Measurements from ENCODE around the gene FAM168B.
A peak's percentile ranks its signal among the peaks of the same experiment; 100 is the strongest.

The FAM168B gene

GRCh38 chr2:131009713-131010475, 83.4 kb downstream of the FAM168B start:
- Histone ChIP-seq H4K12ac (ENCODE audit: low read depth, low read length) (no peak overlapping the region), H3K9ac (ENCODE audit: low read length) (no peak overlapping the region), H3K4me2 (ENCODE audit: low read length) (no peak overlapping the region), H3K23ac (ENCODE audit: low read length) (no peak overlapping the region), H3K9me3 (ENCODE audit: insufficient read depth, low read depth, low read length) (no peaks in the 10 kb centered on the region), H3K14ac (ENCODE audit: low read length) (no peak overlapping the region), H3K36me3 (ENCODE audit: control insufficient read depth in 1 of 2, insufficient read depth in 2 of 2, low read length in 2 of 2) (no peaks in the 10 kb centered on the region), H3K18ac (ENCODE audit: low read length) (no peak overlapping the region), H3K27me3 (ENCODE audit: insufficient read depth, low read length) (no peaks in the 10 kb centered on the region), H3K27ac (ENCODE audit: low read depth, low read length) (no peak overlapping the region), H4K8ac (ENCODE audit: low read depth, low read length) (no peak overlapping the region), H3K4me3 (ENCODE audit: low read depth, low read length) (no peak overlapping the region), H2AFZ (ENCODE audit: insufficient read depth, low read length, poor library complexity) (no peak overlapping the region), H3K79me2 (ENCODE audit: control insufficient read depth, insufficient read depth, low read length, poor library complexity) (no peaks in the 10 kb centered on the region), H2BK12ac (ENCODE audit: low read length) (no peak overlapping the region), H2BK5ac (ENCODE audit: low read depth, low read length, poor library complexity) (no peak overlapping the region), H4K91ac (ENCODE audit: low read depth, low read length) (no peak overlapping the region), H2AK5ac (ENCODE audit: low read length) (no peak overlapping the region), H3K4me1 (ENCODE audit: control insufficient read depth in 1 of 2, insufficient read depth in 2 of 2, low read length in 2 of 2) (no peaks in the 10 kb centered on the region), H3K79me1 (ENCODE audit: low read length) (no peaks in the 10 kb centered on the region), H2BK120ac (ENCODE audit: insufficient read depth, low read length, poor library complexity) (no peak overlapping the region), H3K4ac (ENCODE audit: low read depth, low read length) (no peak overlapping the region)
- DNase-seq = no peak
- no CpG with 5 or more reads among the region's 6 CpGs for WGBS (ENCODE audit: extremely low coverage, insufficient coverage, insufficient read length)

- Histone ChIP-seq H3K4me2 (ENCODE audit: low read length) (no peak overlapping the region), H2AK5ac (ENCODE audit: low read length) (no peak overlapping the region), H3K79me1 (ENCODE audit: low read length) (no peaks in the 10 kb centered on the region), H2BK120ac (ENCODE audit: insufficient read depth, low read length, poor library complexity) (no peak overlapping the region), H4K12ac (ENCODE audit: low read depth, low read length) (no peak overlapping the region), H3K27me3 (ENCODE audit: insufficient read depth, low read length) (no peaks in the 10 kb centered on the region), H4K91ac (ENCODE audit: low read depth, low read length) (no peak overlapping the region), H3K23ac (ENCODE audit: low read length) (no peak overlapping the region), H3K27ac (ENCODE audit: low read depth, low read length) (no peak overlapping the region), H4K8ac (ENCODE audit: low read depth, low read length) (no peak overlapping the region), H2AFZ (ENCODE audit: insufficient read depth, low read length, poor library complexity) (no peak overlapping the region), H2BK12ac (ENCODE audit: low read length) (no peak overlapping the region), H3K14ac (ENCODE audit: low read length) (no peak overlapping the region), H3K9me3 (ENCODE audit: insufficient read depth, low read depth, low read length) (no peaks in the 10 kb centered on the region), H3K79me2 (ENCODE audit: control insufficient read depth, insufficient read depth, low read length, poor library complexity) (no peaks in the 10 kb centered on the region), H3K9ac (ENCODE audit: low read length) (no peak overlapping the region), H3K4me3 (ENCODE audit: low read depth, low read length) (no peak overlapping the region), H3K4me1 (ENCODE audit: control insufficient read depth in 1 of 2, insufficient read depth in 2 of 2, low read length in 2 of 2) (no peaks in the 10 kb centered on the region), H2BK5ac (ENCODE audit: low read depth, low read length, poor library complexity) (no peak overlapping the region), H3K4ac (ENCODE audit: low read depth, low read length) (no peak overlapping the region), H3K36me3 (ENCODE audit: control insufficient read depth in 1 of 2, insufficient read depth in 2 of 2, low read length in 2 of 2) (no peaks in the 10 kb centered on the region), H3K18ac (ENCODE audit: low read length) (no peak overlapping the region)
- WGBS (ENCODE audit: extremely low coverage, insufficient coverage, insufficient read length) = no CpG with 5 or more reads among the region's 1 CpG
- DNase-seq = peak in 1 of 2 donors; percentile 48
These were observed 84.3 kb downstream of the FAM168B start for GRCh38 chr2:131008967-131009366.

GRCh38 chr2:131006561-131006960, 86.7 kb downstream of the FAM168B start:
- Histone ChIP-seq H3K27me3 (ENCODE audit: insufficient read depth, low read length) (no peaks in the 10 kb centered on the region), H3K4ac (ENCODE audit: low read depth, low read length) (no peak overlapping the region), H3K27ac (ENCODE audit: low read depth, low read length) (no peak overlapping the region), H4K12ac (ENCODE audit: low read depth, low read length) (no peak overlapping the region), H2AFZ (ENCODE audit: insufficient read depth, low read length, poor library complexity) (no peak overlapping the region), H2AK5ac (ENCODE audit: low read length) (no peak overlapping the region), H3K18ac (ENCODE audit: low read length) (no peak overlapping the region), H3K9ac (ENCODE audit: low read length) (no peak overlapping the region), H3K4me2 (ENCODE audit: low read length) (no peak overlapping the region), H3K14ac (ENCODE audit: low read length) (no peak overlapping the region), H3K79me1 (ENCODE audit: low read length) (no peaks in the 10 kb centered on the region), H2BK12ac (ENCODE audit: low read length) (no peak overlapping the region), H3K23ac (ENCODE audit: low read length) (no peak overlapping the region), H3K4me3 (ENCODE audit: low read depth, low read length) (no peak overlapping the region), H4K8ac (ENCODE audit: low read depth, low read length) (no peak overlapping the region), H3K9me3 (ENCODE audit: insufficient read depth, low read depth, low read length) (no peaks in the 10 kb centered on the region), H2BK120ac (ENCODE audit: insufficient read depth, low read length, poor library complexity) (no peak overlapping the region), H3K4me1 (ENCODE audit: control insufficient read depth in 1 of 2, insufficient read depth in 2 of 2, low read length in 2 of 2) (no peaks in the 10 kb centered on the region), H4K91ac (ENCODE audit: low read depth, low read length) (no peak overlapping the region), H2BK5ac (ENCODE audit: low read depth, low read length, poor library complexity) (no peak overlapping the region), H3K36me3 (ENCODE audit: control insufficient read depth in 1 of 2, insufficient read depth in 2 of 2, low read length in 2 of 2) (no peaks in the 10 kb centered on the region), H3K79me2 (ENCODE audit: control insufficient read depth, insufficient read depth, low read length, poor library complexity) (no peaks in the 10 kb centered on the region)
- WGBS (ENCODE audit: extremely low coverage, insufficient coverage, insufficient read length) = no CpG with 5 or more reads among the region's 2 CpGs
- DNase-seq = no peak

- no peak overlapping the region for H2BK120ac ChIP-seq (ENCODE audit: insufficient read depth, low read length, poor library complexity)
- no peaks in the 10 kb centered on the region for H3K4me1 ChIP-seq (ENCODE audit: control insufficient read depth in 1 of 2, insufficient read depth in 2 of 2, low read length in 2 of 2)
- H3K18ac ChIP-seq (ENCODE audit: low read length) = no peak overlapping the region
- no peaks in the 10 kb centered on the region for H3K79me2 ChIP-seq (ENCODE audit: control insufficient read depth, insufficient read depth, low read length, poor library complexity)
- H2BK12ac ChIP-seq (ENCODE audit: low read length) = no peak overlapping the region
- no peaks in the 10 kb centered on the region for H3K36me3 ChIP-seq (ENCODE audit: control insufficient read depth in 1 of 2, insufficient read depth in 2 of 2, low read length in 2 of 2)
- no CpG with 5 or more reads among the region's 16 CpGs for WGBS (ENCODE audit: extremely low coverage, insufficient coverage, insufficient read length)
- H3K27ac ChIP-seq (ENCODE audit: low read depth, low read length) = no peak overlapping the region
- no peaks in the 10 kb centered on the region for H3K27me3 ChIP-seq (ENCODE audit: insufficient read depth, low read length)
- DNase-seq = no peak
- no peaks in the 10 kb centered on the region for H3K79me1 ChIP-seq (ENCODE audit: low read length)
- no peak overlapping the region for H4K91ac ChIP-seq (ENCODE audit: low read depth, low read length)
- H3K23ac ChIP-seq (ENCODE audit: low read length) = no peak overlapping the region
- H4K12ac ChIP-seq (ENCODE audit: low read depth, low read length) = no peak overlapping the region
- H3K9ac ChIP-seq (ENCODE audit: low read length) = no peak overlapping the region
- no peak overlapping the region for H3K14ac ChIP-seq (ENCODE audit: low read length)
- H3K4ac ChIP-seq (ENCODE audit: low read depth, low read length) = no peak overlapping the region
- no peak overlapping the region for H3K4me2 ChIP-seq (ENCODE audit: low read length)
- H3K4me3 ChIP-seq (ENCODE audit: low read depth, low read length) = no peak overlapping the region
- no peak overlapping the region for H4K8ac ChIP-seq (ENCODE audit: low read depth, low read length)
- H3K9me3 ChIP-seq (ENCODE audit: insufficient read depth, low read depth, low read length) = no peaks in the 10 kb centered on the region
- H2AK5ac ChIP-seq (ENCODE audit: low read length) = no peak overlapping the region
- no peak overlapping the region for H2AFZ ChIP-seq (ENCODE audit: insufficient read depth, low read length, poor library complexity)
- no peak overlapping the region for H2BK5ac ChIP-seq (ENCODE audit: low read depth, low read length, poor library complexity)
These were observed 87.9 kb downstream of the FAM168B start for GRCh38 chr2:131005216-131005935.

Data from trophoblast cell (in vitro differentiated cells and primary cell).